Effector CD8-positive, alpha-beta T cell (primary cell): Measurements from ENCODE around the gene HLA-DQA1.
"Not testable (repeated sequence)": the region's sequence is repeated elsewhere in the genome, so short reads cannot be mapped to it uniquely, and the experiment has no call there.

ENCODE experiments used
- DNase-seq: peaks from one replicate; lab custom pipeline; 2025; lab: John Stamatoyannopoulos, UW

The HLA-DQA1 gene

DNA sequence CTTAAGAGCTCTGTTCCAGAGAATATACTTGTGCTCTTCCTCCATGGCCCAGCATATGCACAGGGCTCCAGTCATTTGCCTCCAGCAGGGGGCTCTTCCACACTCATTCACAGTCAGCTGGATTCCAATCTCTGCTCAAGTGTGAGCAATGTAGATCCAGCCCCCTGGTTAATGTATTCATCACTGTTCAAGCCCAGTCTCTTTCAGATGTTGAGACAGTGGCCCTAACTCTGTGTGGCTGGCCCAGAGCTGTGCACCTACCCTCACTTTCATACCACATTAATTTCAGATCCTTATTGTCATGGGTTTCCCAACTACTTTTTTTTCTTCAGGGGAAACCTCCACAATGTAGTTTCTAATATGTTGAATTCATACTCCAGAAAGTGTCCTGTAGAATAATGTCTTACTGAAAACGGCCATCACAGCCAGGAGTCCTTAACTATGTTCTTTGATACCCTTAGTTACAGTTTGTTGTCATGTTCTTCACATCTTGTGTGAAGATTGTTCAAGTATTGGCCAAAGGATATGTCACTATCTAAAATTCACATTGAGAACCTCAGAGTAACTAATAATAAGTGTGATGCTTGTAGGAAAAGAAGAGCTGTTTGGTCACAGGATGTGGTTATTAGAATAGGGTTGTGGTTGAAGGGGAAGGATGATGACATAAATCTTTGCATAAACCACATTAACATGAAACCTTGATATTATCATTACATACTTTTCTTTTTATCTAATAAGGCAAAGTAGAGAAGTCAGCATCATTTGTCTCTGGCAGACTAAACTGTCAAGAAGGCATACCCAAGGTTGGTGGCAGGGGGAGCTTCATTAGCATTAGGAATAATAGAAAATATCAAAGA is 14.4 kb upstream of the HLA-DQA1 start:
- DNase-seq: peak; percentile 5

DNA sequence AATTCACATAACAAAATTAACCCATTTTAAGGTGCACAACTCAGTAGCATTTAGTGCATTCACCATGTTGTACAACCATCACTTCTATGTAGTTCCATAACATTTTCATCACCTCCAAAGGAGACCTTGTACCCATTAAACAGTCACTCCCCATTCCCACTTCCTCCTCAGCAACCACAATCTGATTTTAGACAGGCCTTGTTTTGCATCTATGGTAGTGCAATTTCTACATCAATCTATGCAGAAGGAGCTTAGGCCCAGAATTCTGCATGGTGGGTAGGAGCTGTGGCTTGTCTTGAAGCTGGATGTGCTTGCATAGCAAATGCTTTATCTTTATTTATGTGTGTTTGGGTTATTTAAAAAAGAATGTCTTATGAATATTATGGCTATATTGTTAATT is 13.5 kb upstream of the HLA-DQA1 start:
- no peak for DNase-seq

- no peak for DNase-seq
Measured at GRCh38 chr6:32624565-32624964, 12.6 kb upstream of the HLA-DQA1 start.

- DNase-seq: no peak
Measured at GRCh38 chr6:32625137-32625536, 12.1 kb upstream of the HLA-DQA1 start.

DNA sequence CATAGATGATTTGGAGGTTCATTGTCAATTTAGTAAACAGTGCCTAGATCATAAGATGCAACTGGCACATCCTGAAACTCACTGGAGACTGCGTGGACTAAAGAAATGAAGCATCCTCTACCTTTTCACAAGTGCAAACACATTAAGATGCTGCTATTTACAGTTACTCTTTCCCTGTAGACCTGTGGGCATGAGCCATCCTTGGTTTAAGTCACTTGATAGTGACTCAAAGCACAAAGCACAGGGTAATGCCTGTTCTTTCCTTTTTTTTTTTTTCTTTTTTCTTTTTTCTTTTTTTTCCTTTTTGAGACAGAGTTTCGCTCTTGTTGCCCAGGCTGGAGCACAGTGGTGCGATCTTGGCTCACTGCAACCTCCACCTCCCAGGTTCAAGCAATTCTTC is 10.0 kb upstream of the HLA-DQA1 start:
- no peak for DNase-seq

DNA sequence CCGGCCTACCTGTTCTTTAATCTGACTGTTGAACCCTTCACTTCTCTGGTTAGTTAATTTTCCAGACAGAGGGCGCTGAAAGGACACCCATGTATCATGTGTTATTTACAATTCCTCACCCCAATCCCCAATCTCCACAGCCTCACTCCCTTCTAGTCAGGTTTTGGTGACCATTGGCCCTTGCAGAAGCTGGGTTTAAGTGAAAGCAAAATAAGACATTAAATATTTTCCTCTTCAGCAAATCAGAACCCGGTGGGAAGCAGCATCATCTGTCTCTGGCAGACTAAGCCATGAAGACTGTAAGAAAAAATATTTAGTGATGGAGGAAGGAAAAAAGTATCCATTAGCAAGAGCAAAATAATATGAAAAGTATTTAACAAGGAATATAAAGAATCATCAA is 9.4 kb upstream of the HLA-DQA1 start:
- no peak for DNase-seq

GRCh38 chr6:32629793-32630192 is 7.4 kb upstream of the HLA-DQA1 start:
- DNase-seq: not testable (repeated sequence)

DNA sequence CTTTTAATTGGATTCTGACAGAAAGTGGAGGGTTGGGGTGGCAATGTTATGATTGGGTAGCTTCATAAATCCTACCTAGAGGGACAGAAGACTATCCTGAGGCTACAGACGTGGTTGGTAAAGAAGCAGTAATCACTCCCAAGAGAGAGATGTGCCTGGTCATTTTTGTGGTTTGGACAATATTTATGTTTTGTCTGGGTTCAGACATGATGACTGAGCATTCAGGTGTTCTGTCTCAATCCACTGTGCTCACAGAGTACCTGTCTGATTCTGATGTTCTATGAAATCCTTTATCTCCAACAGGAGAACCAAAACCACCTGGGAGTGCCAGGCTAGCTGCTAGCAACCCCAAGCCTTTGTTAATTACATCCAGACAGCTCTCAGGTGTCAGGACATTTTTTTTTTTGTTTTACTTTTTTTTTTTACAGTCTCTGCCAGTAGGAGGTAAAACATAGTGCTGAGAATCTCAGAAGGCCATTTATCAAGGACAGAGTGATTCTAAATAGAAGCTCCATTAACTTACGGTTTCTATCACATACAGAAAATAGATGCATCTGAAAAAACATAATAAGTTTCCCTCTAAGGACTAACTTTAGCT is 1.6 kb upstream of the HLA-DQA1 start:
- no peak for DNase-seq

DNA sequence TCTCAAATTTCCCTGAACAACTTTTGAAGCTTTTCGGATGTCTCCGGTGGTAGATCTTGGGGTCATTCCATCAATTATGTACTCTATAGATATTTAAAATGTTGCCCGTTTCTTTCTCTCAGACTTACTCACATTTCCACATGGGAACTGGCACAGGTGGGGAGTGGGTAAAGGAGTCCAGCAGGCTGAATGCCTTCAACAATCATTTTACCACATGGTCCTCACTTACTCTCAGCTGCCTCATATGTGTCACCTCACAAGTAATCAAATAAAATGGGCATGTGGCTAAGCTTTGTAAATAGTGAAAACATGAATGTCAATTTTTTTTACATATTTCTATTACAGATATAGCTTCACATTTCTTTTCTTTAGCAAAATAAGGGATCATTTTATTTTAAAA is 677 bp downstream of the HLA-DQA1 start:
- DNase-seq: no peak

- DNase-seq: no peak
Measured at GRCh38 chr6:32638532-32639219, 1.5 kb downstream of the HLA-DQA1 start.

DNA sequence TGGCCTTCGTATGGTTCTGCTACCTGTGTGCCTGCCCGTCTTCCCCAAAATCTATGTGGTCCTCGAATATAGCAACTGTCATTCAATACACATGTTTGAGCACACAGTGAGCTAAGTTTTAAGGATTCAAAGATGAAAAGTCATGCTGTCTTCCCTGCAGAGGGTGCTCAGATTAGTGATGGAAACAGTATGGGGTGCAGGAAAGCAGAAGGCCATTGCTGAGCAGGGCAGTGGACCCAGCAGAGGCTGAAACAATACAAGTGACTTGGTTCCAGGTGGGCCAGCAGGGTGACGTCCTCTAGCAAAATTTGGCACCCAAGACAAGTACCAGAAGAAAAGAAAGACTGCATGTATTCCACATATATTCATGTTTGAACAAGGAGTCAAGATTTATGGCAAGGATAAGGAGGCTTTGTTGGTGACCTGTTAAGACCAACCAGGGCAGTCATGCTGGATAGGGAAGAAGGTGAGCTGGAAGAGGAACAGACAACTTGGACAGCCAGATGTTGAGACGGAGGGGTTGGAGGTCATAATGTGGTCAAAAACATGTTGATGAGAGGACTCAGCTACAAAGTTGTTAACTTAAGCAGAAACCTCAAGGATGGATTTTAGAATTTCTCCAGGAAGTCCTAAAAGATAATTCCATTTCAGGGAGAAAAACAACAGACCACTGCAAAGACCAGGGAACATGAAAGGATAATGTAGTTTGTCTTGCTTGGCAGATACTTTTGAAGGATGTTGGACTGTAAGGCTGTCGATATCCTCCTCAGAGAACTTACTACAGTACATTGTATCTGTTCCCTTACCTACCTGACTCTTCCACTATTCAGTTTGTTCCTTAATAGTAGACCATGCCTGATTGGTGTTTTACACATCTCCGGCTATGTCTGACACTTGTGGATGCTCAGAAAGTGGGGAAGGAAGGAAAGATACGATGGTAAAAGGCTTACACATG is 2.5 kb downstream of the HLA-DQA1 start:
- no peak for DNase-seq

GRCh38 chr6:32641122-32641521 is 3.9 kb downstream of the HLA-DQA1 start:
- no peak for DNase-seq

GRCh38 chr6:32641785-32642719 is 4.8 kb downstream of the HLA-DQA1 start:
- DNase-seq: not testable (repeated sequence)

DNA sequence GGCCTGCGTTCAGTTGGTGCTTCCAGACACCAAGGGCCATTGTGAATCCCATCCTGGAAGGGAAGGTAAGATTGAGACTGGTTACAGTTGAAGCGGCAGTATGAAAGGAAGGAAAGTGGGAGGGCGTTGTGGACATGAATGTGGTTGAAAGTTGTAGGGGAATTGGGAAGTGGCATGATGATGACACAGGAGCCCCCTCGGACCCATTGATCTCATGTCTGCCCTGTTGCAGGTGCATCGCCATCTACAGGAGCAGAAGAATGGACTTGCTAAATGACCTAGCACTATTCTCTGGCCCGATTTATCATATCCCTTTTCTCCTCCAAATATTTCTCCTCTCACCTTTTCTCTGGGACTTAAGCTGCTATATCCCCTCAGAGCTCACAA is 5.5 kb downstream of the HLA-DQA1 start:
- DNase-seq: no peak

GRCh38 chr6:32643904-32644303 is 6.7 kb downstream of the HLA-DQA1 start:
- no peak for DNase-seq

- no peak for DNase-seq
Measured at GRCh38 chr6:32645047-32645703, 8.0 kb downstream of the HLA-DQA1 start.

GRCh38 chr6:32655203-32655710 is 18.1 kb downstream of the HLA-DQA1 start:
- no peak for DNase-seq

GRCh38 chr6:32657329-32657728 is 20.1 kb downstream of the HLA-DQA1 start:
- not testable (repeated sequence) for DNase-seq

GRCh38 chr6:32657819-32658218 is 20.6 kb downstream of the HLA-DQA1 start:
- DNase-seq: not testable (repeated sequence)
